Suprapubic skin (tissue), 4 donors: ENCODE measurements around the gene IL1B. TPM values are rescaled to one million over a fixed set of nuclear protein-coding genes. Genes with fewer than 3 reads are reported as not detected.

Experiments
- DNase-seq, 2 donors: peaks; one replicate each; pipeline ENCODE4 v3.0.0-alpha.2; 2019; ENCODE audit warnings: low spot score in 2 of 2
- H3K27ac ChIP-seq: fragments of 200-600 bp; sonication (generic); one replicate; pipeline ENCODE4 v1.5.1; 2019
- H3K27me3 ChIP-seq: fragments of 200-600 bp; sonication (generic); one replicate; pipeline ENCODE4 v1.5.1; 2019
- H3K36me3 ChIP-seq: fragments of 200-600 bp; sonication (generic); one replicate; pipeline ENCODE4 v1.5.1; 2019
- H3K4me1 ChIP-seq: fragments of 200-600 bp; sonication (generic); one replicate; pipeline ENCODE4 v1.5.1; 2019
- H3K4me3 ChIP-seq: fragments of 200-600 bp; sonication (generic); one replicate; pipeline ENCODE4 v1.5.1; 2019; ENCODE audit warnings: mild to moderate bottlenecking
- H3K9me3 ChIP-seq: fragments of 200-600 bp; sonication (generic); one replicate; pipeline ENCODE4 v1.5.1; 2019
- EP300 ChIP-seq: sonication (generic); formaldehyde crosslinking; IDR thresholded peaks from one replicate; pipeline ENCODE4 v1.6.1; 2017; ENCODE audit warnings: antibody characterized with exemption
- POLR2A ChIP-seq, 2 donors: fragments of 450-650 bp; IDR thresholded peaks; one replicate each; pipeline ENCODE4 v1.6.1; 2017; ENCODE audit warnings: antibody characterized with exemption in 2 of 2, mild to moderate bottlenecking in 2 of 2, moderate library complexity in 2 of 2
- POLR2AphosphoS5 ChIP-seq, 3 donors: sonication (generic); formaldehyde crosslinking; IDR thresholded peaks; one replicate each; pipeline ENCODE4 v1.6.1; 2017; ENCODE audit warnings: antibody characterized with exemption in 3 of 3
- WGBS: methylation state at CpG from one replicate; pipeline ENCODE4 v1.1.5; 2018; 5-methylcytosine and 5-hydroxymethylcytosine counted together
- total RNA-seq, 4 donors: library from RNA; depleted of rRNA; stranded (reverse); fragments of >200 nt; gene quantifications; one replicate each; pipeline ENCODE4 v1.1.0, GENCODE V29; 2016
- TF ChIP-seq, protein P1 (sequence below), 2 donors: fragments of 200-600 bp in 1 of 2; fragments of 450-650 bp in 1 of 2; sonication (generic) in 1 of 2; IDR thresholded peaks; one replicate each; pipeline ENCODE4 v1.5.1; 2016 to 2019; ENCODE audit warnings: antibody characterized with exemption in 2 of 2, mild to moderate bottlenecking in 1 of 2, moderate library complexity in 1 of 2

Gene IL1B
- total RNA-seq, 4 donors from 2014 or later: 1.2 TPM; not detected in 3

DNA sequence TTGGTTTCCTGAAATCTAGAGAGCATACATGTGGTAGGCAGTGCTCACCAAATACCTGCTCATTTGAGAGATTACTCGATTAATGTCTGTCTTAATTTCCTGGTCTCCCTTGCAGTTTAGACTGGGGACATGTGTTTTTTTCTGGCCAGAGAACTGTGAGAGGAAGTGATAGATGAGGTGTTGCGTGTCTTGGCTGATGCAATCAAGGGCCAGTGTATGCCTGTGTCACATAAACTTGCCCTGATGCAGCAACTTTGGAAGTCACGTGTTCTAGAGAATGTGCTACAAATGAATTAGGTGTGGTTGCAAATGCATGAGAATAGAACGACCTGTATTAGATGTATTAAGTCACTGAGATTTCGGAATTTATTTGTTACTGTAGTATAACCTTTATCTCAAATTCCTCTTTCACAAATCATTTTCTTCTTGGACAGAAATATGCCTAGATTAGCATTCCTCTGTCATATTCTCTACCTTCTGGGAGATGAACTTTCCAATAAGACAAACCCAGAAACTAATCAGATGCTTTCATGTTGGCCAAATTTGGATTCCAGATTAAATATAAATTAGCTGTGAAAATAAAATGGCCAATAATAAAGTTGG is 42.3 kb downstream of the IL1B start:
- TF ChIP-seq, protein P1, sequence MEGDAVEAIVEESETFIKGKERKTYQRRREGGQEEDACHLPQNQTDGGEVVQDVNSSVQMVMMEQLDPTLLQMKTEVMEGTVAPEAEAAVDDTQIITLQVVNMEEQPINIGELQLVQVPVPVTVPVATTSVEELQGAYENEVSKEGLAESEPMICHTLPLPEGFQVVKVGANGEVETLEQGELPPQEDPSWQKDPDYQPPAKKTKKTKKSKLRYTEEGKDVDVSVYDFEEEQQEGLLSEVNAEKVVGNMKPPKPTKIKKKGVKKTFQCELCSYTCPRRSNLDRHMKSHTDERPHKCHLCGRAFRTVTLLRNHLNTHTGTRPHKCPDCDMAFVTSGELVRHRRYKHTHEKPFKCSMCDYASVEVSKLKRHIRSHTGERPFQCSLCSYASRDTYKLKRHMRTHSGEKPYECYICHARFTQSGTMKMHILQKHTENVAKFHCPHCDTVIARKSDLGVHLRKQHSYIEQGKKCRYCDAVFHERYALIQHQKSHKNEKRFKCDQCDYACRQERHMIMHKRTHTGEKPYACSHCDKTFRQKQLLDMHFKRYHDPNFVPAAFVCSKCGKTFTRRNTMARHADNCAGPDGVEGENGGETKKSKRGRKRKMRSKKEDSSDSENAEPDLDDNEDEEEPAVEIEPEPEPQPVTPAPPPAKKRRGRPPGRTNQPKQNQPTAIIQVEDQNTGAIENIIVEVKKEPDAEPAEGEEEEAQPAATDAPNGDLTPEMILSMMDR (IDR thresholded peaks at IDR 0.05): no peak
- TF ChIP-seq POLR2AphosphoS5 (IDR thresholded peaks at IDR 0.05): peak in 2 of 3 donors; percentile 44 to 88
- no peak for DNase-seq
- peak overlapping the region; percentile 19 for H3K27ac ChIP-seq
- no peaks in the 10 kb centered on the region for H3K9me3 ChIP-seq
- no peaks in the 10 kb centered on the region for H3K27me3 ChIP-seq
- H3K4me1 ChIP-seq: peaks cover 28% of the 10 kb centered on the region
- H3K36me3 ChIP-seq: no peaks in the 10 kb centered on the region
- no peak overlapping the region for H3K4me3 ChIP-seq
- WGBS: 26% methylated on average over 5 of the region's 5 CpGs

DNA sequence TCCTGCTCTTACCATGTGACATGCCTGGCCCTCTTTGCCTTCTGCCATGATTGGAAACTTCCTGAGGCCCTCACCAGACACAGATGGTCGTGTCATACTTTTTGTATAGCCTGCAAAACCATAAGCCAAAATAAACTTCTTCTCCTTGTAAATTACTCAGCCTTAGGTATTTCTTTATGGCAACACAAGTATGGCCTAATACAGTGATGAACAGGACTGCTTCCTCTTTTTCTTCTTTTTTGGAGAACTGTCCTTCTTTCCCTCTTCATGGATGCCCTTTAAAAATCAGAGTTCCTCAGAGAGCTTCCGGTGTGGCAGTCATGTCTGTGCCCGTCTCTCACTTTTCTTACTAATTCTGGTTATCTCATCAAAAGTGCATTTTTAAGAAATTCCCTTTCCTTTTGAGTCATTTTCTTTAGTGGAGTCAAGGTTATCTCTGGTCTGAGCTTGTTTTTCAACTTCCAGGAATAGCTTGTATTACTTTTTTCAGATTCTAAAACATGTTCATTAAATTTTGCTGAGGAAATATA is 43.1 kb downstream of the IL1B start:
- H3K36me3 ChIP-seq: no peaks in the 10 kb centered on the region
- peaks cover 28% of the 10 kb centered on the region for H3K4me1 ChIP-seq
- no peaks in the 10 kb centered on the region for H3K27me3 ChIP-seq
- no peak overlapping the region for H3K27ac ChIP-seq
- 37% methylated on average over 3 of the region's 3 CpGs for WGBS
- TF ChIP-seq, protein P1 (IDR thresholded peaks at IDR 0.05): no peak
- TF ChIP-seq EP300: no peak
- DNase-seq: no peak
- H3K4me3 ChIP-seq: no peak overlapping the region
- no peaks in the 10 kb centered on the region for H3K9me3 ChIP-seq

DNA sequence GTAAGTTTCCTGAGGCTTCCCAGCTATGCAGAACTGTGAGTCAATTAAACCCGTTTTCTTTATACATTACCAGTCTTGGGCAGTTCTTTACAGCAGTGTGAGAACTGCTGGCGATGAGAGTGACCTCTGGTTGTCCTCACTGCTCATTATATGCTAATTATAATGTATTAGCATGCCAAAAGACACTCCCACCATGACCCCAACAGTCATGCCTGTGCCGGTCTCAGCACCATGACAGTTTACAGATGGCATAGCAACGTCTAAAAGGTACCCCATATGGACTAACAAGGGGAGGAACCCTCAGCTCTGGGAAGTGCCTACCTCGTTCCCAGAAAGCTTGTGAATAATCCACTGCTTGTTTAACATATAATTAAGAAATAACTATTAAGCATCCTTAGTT is 44.2 kb downstream of the IL1B start:
- 78% methylated on average over 5 of the region's 5 CpGs for WGBS
- TF ChIP-seq EP300 (no peak), POLR2AphosphoS5 (IDR thresholded peaks at IDR 0.05) (no peak), POLR2A (IDR thresholded peaks at IDR 0.05) (no peak)
- TF ChIP-seq, protein P1 (IDR thresholded peaks at IDR 0.05): no peak
- no peaks in the 10 kb centered on the region for H3K36me3 ChIP-seq
- H3K9me3 ChIP-seq: no peaks in the 10 kb centered on the region
- no peaks in the 10 kb centered on the region for H3K27me3 ChIP-seq
- H3K4me3 ChIP-seq: no peak overlapping the region
- H3K4me1 ChIP-seq: peaks cover 28% of the 10 kb centered on the region
- H3K27ac ChIP-seq: no peak overlapping the region
- no peak for DNase-seq

DNA sequence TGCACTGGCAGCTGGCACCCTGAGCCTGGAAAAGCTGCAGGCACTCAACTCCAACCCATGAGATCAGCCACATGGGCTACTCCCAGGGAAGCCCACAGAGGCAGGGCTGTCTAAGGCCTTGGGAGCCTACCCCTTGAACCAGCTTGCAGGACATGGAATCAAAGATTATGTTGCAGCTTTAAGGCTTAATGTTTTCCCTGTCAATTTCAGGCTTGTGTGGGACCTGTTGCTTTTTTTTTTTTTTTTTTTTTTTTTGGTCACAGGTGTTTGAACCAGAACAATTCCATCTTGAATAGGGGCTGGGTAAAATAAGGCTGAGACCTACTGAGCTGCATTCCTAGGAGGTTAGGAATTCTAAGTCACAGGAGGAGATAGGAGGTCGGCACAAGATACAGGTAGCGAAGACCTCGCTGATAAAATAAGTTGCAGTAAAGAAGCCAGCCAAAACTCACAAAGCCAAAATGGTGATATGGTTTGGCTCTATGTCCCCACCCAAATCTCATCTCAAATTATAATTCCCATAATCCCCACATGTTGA is 44.8 kb downstream of the IL1B start:
- Histone ChIP-seq H3K27ac (no peak overlapping the region), H3K36me3 (no peaks in the 10 kb centered on the region), H3K9me3 (no peaks in the 10 kb centered on the region), H3K4me3 (no peak overlapping the region), H3K4me1 (peaks cover 28% of the 10 kb centered on the region), H3K27me3 (no peaks in the 10 kb centered on the region)
- WGBS: 96% methylated on average over 3 of the region's 3 CpGs
- DNase-seq: no peak
- TF ChIP-seq EP300 (no peak), POLR2AphosphoS5 (IDR thresholded peaks at IDR 0.05) (no peak), POLR2A (IDR thresholded peaks at IDR 0.05) (no peak)
- TF ChIP-seq, protein P1 (IDR thresholded peaks at IDR 0.05): no peak

DNA sequence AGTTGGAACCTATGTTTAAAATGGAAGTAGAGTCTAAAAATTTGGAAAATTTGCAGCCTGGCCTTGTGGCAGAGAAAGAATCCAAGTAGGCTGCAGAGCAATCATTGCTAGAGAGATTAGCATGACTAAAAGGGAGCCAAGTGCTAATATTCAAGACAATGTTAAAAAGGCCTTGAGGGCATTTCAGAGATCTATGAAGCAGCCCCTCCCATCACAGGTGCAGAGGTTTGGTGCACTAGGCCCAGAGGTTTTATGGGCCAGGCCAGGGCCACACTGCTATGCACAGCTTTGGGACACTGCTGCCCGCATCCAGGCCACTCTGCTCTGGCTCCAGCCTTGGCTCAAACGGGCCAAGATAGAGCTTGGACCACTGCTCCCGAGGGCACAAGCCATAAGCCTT is 45.6 kb downstream of the IL1B start:
- peaks cover 27% of the 10 kb centered on the region for H3K4me1 ChIP-seq
- no peak overlapping the region for H3K4me3 ChIP-seq

More for the DNA sequence above, 45.6 kb downstream of the IL1B start:
- H3K9me3 ChIP-seq: no peaks in the 10 kb centered on the region
- no peak for DNase-seq
- H3K27ac ChIP-seq: no peak overlapping the region
- no peaks in the 10 kb centered on the region for H3K36me3 ChIP-seq
- WGBS: 90% methylated on average over 2 of the region's 3 CpGs
- H3K27me3 ChIP-seq: no peaks in the 10 kb centered on the region
- TF ChIP-seq POLR2A (IDR thresholded peaks at IDR 0.05) (no peak), EP300 (no peak), POLR2AphosphoS5 (IDR thresholded peaks at IDR 0.05) (no peak)
- TF ChIP-seq, protein P1 (IDR thresholded peaks at IDR 0.05): no peak
